Hindlimb muscle (tissue), 1 donor: ENCODE data around the gene PER2. TPM values are rescaled to one million over a fixed set of nuclear protein-coding genes. Genes with fewer than 3 reads are reported as not detected.

Source experiments
- DNase-seq: peaks from one replicate; pipeline ENCODE4 v3.0.0-alpha.2; 2013
- polyA plus RNA-seq: library from polyadenylated mRNA; unstranded; fragments of 120-200 nt; gene quantifications from one replicate; pipeline ENCODE4 v1.2.1, GENCODE V29; 2013; ENCODE audit not compliant: insufficient read length

PER2 gene
- polyA plus RNA-seq, 1 donor, result 4.4 TPM

DNA sequence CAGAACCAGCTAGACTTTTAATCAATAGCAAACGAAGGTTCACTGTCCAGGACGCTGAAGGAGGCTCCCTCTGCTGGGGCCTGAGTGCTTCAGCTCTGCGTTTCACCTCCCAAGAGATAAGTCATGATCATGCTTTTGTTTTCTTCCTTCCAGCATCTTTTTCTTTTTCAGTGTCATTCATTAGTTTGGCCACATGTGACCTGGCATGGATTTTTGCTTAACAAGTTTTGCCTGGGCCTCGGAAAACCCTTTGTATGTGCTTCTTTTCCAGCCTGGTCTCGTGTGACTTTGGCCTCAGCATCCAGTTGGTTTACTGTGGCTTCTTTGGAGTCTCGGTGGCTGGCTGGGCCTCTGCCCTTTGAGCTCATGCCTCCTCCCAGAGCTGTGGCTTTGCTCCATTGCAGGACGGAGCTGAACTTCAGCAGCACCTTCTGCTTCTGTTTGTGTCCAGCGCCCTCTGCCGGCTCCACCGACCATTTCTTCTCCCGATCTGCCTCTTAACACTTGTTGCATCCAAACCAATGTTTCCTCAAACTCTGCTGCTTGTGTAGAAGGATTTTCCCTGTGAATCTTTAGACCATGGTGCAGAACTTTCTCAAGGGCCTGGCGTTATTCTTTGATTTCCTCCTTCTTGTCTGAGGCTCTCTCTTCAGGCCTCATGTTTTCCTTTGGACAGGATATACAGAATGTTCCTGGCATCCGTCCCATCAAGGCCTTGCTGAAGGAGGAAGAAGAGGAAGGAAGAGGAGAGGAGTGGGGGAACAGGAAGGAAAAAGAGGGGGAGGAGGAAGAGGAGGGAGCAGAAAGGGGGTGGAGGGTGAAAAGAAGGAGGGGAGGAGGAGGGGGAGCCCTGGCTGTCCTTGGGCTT is 25.0 kb downstream of the PER2 start:
- peak; percentile 91 for DNase-seq

DNA sequence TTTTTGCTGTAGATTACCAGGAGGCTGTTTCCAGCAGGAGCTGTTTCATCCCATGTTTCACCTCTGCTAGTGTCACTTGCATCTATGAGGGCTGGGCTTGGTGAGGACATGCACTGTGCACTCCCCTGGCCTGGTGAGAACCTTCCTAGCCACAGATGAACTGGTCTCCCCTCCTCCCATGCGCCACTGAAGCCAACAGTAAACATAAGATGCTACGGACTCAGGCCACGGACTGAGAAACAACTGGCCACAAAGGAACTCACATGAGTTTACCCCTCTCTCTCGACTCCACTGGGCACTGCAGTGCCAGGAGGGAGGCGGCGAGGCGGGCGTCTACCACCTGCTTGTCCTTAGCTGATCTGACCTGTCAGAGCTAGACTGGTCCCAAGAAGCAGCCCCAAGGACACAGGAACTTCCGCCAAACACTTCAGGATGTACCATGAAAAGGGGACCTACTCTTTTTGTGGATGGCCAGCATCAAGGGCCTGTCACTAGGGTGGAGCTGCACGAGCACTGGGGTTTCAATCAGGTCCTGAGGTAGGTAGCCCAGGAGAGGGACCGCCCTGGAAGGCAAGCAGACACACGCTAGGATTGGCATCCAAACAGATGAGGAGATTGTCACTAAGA is 25.8 kb downstream of the PER2 start:
- DNase-seq, result no peak

DNA sequence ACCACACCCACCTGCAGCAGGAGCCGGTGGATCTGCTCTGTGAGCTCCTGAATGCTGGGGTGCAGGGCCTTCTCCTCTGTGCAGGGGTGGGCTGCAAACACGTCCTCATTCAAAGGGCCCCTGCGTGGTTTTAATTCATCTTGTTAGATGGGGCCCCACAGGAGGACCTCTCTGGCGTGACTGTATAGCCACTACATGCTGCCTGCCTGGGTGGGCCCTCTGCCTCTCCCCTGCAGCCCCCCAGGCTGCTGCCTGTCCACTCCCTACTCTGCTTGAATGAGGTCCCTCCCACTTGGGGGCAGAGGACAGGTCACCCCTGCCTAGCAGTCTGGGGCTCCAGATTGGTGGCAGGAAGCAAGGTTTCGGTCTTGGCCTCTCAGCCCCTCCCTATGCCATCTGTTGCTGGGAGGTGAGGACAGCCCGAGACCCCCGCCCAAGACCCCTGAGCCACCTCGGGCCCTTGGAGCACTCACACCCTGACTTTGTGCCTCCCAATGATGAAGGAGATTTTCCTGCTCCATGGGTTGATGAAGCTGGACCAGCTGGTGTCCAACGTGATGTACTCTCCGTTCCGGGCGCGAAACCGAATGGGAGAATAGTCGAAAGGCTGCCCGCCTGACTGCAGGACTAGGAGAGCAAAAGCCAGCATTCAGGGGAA is 26.6 kb downstream of the PER2 start:
- no peak for DNase-seq

DNA sequence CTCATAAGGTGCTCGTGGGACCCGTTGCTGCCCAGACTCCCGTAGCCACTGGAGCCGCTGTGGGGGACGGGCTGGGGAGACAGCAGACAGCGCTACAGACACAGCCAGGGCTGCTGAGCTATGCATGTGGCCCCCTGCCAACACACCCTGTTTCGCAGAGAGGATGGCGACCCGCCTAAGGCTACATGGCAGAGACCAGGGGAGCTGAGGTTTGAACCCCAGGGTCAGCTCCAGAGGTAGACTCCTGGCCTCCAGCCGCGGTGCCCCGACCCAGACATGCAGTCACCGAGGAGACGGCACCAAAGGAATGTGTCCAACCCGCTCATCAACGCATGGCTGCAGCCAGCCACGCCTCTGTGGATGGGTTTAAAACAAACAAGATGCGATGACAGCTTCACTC is 27.5 kb downstream of the PER2 start:
- DNase-seq, result no peak

DNA sequence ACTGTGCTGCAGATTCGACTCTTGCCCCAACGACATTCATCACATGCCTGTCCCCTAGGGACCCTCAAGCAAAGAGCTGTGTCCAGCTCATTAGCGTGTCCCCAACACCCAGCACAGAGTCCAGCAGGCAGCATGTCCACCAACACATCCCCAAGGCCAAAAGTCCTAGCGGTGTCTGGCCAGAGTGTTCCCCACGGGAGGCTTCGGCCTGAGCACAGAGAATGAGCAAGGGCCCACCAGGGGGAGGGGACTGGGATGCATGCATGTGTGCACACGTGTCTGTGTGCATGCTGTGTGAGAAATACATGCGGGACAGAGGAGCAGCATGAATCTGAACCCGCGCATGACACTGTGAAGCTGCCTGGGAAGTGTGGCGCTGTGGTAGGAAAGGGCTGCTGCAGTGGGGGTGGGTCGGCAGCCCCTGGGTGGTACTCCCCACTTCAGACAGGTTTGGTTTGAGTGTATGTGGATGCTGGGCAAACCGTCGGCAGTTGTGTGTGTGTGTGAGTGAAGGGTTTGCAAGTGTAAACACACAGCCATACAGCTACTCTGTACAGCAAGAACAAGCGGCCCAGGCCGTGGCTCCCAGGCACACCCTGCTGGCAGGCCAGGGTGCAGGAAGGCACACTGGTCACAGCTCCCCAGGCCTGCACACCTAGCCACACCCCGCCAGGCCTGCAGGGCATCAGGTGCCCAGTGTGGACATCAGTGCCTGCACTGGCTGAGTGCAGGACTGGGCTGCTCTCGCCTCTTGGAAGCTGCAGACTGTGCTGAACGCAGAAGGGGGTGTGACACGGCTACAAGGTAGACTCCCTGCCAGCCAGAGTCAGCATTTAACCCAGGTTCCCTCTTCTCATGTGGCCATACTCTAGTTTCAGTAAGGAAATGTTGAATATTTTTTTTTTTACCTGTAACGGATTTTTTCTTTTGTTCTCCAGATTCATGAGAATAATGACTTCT is 29.1 kb downstream of the PER2 start:
- DNase-seq, result no peak

DNA sequence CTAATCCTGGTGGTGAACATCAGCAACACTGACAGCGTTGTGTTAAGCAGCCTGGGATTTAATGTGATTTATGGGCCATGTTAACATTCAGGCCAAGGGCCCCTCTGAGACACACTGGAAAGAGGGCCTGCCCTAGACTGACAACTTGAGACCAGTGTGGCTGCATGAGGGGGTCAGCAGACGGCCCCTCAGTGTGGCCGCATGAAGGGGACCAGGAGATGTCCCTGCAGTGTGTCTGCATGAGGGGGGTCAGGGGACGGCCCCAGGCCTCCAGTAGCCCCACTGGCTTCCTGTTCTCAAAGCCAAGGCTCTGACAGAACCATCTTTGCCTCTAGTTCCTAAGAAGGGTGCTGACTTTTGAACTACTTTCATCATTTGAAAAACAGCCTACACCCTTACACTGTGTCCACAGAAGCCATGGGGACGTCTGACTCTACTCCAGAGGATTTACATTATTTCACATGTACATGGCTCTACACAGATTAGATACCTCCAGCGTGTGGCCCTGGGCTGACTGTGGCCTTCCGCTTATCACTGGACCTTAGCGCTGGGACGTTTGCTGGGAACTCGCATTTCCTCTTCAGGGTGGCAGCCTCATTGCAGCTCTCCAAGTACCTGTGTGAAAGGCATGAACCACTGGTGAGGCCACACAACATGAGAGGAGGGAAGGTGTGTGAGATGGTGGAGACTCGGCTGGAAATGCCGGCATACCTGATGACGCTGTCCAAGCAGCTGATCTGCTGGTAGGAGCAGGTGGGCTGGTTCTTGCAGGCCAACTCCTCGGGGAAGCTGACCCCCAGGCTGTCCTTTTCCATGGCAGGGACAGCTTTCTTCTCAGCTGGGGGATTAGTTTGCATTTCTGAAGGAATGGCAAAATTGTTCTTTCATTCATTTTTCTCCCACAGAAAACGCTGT is 30.4 kb downstream of the PER2 start:
- no peak for DNase-seq

DNA sequence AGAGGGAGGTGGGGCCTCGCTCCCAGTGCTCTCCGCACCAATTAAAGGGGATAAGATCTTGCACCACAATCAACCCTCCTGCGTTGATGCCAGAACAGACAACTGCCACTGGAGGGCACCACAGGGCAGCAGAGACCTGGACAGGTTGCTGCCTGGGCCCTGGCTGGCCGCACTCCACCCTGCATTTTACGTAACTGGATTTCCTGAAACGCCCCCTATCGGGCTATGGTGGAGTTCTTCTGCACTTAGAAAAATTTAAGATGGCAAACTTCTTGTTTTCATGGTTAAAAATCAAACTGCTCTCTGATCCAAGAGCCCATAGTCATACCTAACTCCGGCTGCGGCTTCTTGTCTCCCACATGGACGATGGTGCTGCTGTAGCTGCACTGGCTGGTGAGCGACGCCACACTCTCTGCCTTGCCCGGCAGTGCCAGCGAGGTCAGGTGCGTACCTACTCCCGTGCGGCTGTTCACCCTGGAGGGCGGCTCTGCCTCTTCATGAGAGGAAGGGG is 31.8 kb downstream of the PER2 start:
- DNase-seq, result no peak

DNA sequence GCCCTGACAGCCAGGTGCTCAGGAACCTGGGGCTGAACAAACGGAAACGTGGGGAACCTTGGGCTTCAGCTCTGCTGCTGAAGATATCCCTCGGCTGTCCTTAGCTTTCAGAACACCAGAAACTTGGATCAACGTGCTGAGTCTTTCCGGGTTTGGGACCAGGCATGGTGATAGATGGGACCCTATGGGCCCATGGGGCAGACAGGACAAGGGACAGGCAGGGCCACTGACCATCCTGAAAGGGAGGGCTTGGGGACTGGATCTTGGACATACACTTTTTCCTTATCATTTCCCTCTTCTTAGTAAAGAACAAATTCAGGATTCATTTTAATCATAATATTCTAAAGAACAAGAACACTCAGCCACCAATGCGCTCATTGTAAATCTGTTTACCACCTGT is 32.3 kb downstream of the PER2 start:
- no peak for DNase-seq

DNA sequence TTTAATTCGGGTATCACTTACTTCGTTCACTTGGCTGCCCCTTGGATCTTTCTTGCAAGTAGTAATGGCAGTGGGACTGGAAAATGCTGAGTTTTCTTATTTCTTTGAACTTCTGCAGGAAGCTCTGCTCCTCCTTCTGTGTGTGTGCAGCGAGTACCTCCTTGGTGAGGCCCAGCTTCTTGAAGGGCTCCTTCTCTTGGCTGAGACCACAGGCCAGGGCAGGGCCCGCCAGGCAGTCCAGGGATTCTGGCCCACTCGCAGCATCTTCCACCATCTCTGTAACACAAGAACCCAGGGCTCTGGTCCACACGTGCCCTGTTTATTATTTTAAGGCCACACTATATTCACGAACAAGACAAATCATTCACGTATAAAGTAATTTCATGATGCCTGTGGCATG is 32.8 kb downstream of the PER2 start:
- DNase-seq, result no peak

DNA sequence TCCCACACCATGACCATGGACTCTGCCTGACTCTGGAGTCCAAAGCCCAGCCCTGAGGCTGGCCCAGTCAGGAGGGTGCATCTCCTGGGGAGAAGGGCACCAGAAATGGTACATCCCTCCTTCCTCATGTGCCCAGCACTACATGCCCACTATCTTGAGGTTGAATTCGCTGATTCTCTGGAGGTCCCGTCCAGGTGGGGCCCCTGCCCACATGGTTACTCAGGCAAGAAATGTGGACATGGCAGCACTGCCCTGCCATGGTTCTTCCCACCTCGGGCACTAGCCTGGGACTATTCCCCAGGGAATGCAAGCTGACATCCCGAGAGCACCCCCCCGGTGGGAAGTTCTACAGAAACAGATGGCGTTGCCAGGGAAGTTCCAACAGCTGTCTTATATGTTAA is 33.3 kb downstream of the PER2 start:
- no peak for DNase-seq

DNA sequence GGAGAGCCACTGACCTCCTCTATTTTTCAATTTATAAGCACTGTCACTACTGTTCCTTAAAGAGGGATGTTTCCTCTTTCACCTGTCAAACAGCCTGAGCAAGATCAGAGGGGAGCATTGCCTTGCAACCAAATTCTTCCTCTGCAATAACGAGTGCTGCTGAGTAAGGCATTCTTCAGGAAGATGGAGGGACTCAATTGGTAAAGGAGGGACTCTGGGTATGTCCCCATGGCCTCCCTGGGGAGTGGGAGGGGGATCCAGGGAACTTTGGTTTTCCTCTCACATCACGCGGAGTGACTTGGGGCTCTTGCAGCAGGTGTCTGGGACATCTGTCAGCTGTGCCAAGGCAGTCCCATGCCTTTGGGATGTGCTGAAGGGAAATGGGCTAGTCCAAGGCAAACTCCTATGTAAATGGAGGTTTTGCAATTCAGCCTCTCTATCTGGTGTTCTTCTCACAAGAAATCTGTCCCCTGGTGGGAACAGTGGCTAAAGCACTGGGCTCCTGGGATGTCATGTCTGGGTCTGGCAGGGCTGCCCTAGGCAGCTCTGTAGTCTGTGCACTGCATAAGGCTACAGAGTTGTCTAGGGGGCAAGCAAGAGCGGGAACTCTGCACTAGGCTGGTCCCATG is 34.2 kb downstream of the PER2 start:
- no peak for DNase-seq

DNA sequence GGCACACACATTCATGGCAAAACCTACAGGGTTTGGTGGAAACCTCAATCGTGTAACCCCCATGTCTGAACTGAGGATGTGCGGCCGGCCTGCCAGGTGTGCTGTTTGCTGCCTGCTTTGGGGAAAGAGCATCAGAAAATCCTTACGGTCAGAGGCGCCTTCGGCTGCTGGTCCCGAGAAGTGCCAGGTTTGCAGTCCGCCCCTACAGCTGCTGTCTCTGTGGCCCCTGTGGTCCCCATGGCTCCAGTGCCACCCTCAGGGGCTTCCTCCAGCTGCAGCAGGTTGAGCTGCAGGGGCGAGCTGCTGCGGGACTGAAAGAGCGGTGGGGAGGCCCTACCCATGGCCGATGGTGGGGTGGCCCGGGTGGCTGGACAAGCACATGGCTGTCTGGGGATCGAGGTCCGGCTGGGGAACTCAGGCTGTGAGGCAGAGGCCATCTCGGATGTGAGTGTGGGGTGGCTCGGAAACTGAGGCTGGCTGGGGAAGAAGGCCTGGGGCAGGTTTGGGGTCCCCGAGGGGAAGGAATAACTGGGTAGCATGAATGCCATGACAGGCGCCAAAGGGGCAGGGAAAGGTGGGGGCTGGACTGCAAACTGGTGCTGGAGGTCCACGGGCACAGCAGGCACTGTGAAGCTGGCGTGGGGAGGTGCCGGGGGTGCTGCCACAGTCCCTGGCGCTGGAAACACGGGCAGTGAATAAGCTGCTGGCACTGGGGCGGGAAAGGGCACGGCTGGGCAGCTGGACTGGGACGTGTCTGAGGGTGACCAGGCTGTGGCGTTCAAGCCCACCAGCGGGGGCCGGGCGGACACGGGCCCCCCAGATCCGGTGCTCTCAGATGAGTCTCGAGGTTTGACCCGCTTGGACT is 35.4 kb downstream of the PER2 start:
- no peak for DNase-seq

DNA sequence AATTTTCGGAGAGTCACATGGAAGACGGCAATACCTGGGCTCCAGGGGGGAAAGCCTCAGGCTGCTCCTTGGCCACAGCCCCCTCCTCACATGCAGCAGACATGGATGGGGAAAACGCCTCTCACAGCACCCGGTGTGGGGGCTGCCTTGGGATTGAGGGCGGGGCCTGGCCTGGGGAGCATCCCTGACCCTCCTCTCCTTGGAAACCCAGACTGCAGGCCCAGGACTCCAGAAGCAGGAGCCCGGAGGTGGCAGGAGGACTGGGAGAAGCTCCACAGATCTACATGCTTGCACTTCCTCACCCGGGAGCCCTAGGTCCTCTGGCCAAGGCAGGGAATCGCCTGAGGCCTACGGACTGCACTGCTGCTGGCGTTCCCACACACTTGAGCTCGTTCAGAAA is 36.4 kb downstream of the PER2 start:
- DNase-seq, result no peak

DNA sequence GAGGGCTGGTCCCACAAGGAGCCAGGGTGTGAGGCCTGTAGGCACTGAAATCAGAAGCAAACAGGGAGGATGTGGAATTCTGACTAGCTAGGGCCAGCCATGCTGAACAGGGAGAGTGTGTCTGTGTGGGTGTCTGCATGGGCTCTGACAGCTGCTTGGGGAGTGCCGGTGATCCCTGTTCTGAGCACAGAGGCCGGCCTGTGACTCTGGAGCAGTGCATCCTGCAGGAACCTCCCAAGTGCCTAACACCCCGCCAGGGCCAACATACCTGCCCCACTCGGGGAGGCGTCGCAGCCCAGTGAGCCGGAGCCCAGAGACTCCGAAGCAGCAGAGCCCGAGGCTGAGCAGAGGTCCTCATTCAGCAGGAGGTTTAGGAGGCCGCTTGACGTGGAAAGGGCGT is 37.1 kb downstream of the PER2 start:
- no peak for DNase-seq

DNA sequence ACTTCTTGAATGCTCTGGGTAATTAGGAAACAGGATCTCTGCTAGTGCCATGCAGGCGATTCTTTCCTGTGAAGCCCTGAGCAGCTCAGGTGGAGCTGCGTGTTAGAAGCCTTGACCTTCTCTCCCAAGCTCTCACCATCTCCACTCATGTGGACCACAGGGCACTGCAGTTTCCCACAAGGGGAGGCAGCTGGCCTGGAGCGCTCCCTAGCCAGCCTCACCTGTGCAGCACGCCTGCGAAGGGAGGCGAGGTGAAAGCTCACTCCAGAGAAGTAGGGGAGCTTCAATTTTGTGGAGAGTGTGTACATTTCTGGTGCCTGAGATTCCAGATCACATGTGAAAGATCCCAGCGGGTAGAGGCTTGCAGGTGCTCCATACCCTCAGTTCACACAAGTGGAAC is 37.5 kb downstream of the PER2 start:
- no peak for DNase-seq

DNA sequence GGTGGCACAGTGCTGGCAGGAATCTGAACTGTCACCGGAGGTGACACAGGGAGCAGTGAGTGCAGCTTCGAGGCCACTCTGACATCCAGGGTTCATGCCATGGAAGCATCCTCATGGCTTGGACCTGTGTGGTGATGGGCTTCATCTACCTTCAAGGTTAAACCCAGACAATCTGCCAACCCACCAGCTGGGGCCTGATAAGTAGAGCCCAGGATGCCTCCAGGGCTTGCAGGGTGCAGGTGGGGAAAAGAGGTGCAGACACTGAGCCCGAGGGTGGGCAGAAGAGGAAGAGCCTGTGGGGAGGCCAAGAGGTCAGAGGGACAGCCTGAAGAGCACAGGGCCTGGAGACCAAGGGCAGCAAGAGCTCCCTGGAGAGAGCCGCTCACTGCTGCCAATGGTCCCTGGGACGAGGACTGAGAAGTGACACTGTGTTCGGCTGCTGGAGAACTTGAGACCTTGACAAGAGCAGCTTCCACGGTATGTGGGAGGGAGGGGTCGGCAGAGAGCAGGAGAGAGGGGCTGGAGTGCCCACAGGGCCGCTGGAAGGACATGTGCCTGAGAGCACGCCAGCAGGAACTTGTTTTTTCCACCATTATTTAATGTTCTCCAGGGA is 40.5 kb downstream of the PER2 start:
- no peak for DNase-seq

DNA sequence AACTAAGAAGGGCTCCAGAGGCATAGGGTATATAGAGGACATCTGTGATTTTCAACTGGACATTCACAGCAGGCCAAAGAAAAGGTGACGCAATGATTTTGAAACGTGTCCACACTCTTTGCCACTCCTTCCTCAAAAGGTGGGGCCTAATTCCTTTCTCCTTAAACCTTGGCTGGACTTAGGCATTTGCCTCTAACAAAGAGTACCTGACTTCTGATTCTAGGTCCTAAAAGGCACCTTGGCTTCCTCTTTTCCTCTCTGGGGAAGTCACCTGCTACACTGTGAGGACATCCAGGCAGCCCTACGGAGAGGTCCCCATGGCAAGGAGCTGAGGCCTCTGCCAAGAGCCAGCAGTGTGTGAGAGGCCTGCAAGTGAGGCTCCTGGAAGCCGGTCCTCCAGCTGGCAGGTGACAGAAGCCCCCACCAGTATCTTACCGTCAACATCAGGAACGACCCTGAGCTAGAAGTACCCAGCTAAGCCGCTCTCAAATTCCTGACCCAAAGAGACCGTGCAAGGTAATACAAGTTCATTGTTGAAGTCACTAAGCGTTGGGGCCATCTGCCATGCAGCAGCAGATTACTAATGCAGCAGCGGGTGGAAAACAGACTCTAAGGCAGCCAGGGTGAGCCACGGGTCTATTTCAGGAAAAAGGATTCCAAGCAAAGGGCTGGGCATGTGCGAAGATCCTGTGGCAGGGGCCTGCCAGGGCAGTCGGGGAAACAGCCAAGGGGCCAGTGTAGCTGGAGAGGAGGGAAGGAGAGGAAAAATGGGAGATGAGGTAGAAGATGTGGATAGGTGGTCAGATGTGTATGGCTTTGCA is 41.2 kb downstream of the PER2 start:
- no peak for DNase-seq

DNA sequence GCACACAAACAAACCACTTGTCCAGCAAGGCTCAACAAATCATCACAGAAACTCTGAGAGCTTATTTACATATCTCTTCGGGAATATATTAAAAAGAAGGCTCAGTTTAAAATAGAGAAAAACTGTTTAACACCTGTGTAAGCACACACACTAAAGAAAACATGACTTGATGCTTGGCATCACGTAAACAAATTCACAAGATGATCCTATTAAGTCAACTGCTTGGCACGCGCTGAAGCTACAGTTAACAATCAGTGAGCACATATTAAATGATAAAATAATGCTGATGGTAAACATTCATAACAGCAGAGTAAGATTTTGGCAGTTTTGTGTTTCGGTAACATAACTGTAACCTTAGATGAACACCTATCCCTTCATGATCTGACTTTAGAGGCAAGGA is 44.3 kb downstream of the PER2 start:
- DNase-seq, result no peak
